HG02798 (cell line): ENCODE results near the gene LAMA3.
A peak's percentile ranks its signal among the peaks of the same experiment; 100 is the strongest.

Experiments used
- ATAC-seq: cut with Tn5 transposase; IDR thresholded peaks from one replicate; pipeline ENCODE4 v1.9.1; 2021; ENCODE audit warnings: mild to moderate bottlenecking; ENCODE audit not compliant: unreplicated experiment, poor library complexity

LAMA3 gene

GRCh38 chr18:23812546-23813440 lies 123.5 kb downstream of the LAMA3 start:
- no peak for ATAC-seq

- no peak for ATAC-seq
These were observed 125.8 kb downstream of the LAMA3 start for GRCh38 chr18:23814991-23815614.

GRCh38 chr18:23816021-23816420 lies 126.8 kb downstream of the LAMA3 start:
- no peak for ATAC-seq

- no peak for ATAC-seq
These were observed 127.5 kb downstream of the LAMA3 start for GRCh38 chr18:23816740-23817139.

GRCh38 chr18:23819001-23819400 lies 129.7 kb downstream of the LAMA3 start:
- no peak for ATAC-seq

GRCh38 chr18:23822590-23823385 lies 133.5 kb downstream of the LAMA3 start:
- ATAC-seq = no peak

- ATAC-seq = no peak
These were observed 135.0 kb downstream of the LAMA3 start for GRCh38 chr18:23824240-23824639.

GRCh38 chr18:23824669-23825068 lies 135.4 kb downstream of the LAMA3 start:
- no peak for ATAC-seq

- ATAC-seq = no peak
These were observed 136.2 kb downstream of the LAMA3 start for GRCh38 chr18:23825496-23825895.

GRCh38 chr18:23825978-23826405 lies 136.7 kb downstream of the LAMA3 start:
- no peak for ATAC-seq

- no peak for ATAC-seq
These were observed 137.8 kb downstream of the LAMA3 start for GRCh38 chr18:23826850-23827620.

- no peak for ATAC-seq
These were observed 138.4 kb downstream of the LAMA3 start for GRCh38 chr18:23827681-23828080.

GRCh38 chr18:23828426-23828825 lies 139.2 kb downstream of the LAMA3 start:
- peak; percentile 82 for ATAC-seq

- ATAC-seq = no peak
These were observed 143.7 kb downstream of the LAMA3 start for GRCh38 chr18:23832911-23833310.

- ATAC-seq = no peak
These were observed 144.5 kb downstream of the LAMA3 start for GRCh38 chr18:23833714-23834113.

- no peak for ATAC-seq
These were observed 145.8 kb downstream of the LAMA3 start for GRCh38 chr18:23835091-23835490.

GRCh38 chr18:23835506-23835905 lies 146.3 kb downstream of the LAMA3 start:
- no peak for ATAC-seq

- ATAC-seq = no peak
These were observed 148.3 kb downstream of the LAMA3 start for GRCh38 chr18:23837591-23837990.

- ATAC-seq = no peak
These were observed 149.0 kb downstream of the LAMA3 start for GRCh38 chr18:23838233-23838632.

- no peak for ATAC-seq
These were observed 149.6 kb downstream of the LAMA3 start for GRCh38 chr18:23838801-23839366.
